Suprapubic skin (tissue), 3 donors: ENCODE data around the gene ZBTB20.

Experiments used
- EP300 ChIP-seq: sonication (generic); formaldehyde crosslinking; IDR thresholded peaks from one replicate; pipeline ENCODE4 v1.6.1; 2017; ENCODE audit warnings: antibody characterized with exemption
- POLR2A ChIP-seq, 2 donors: fragments of 450-650 bp; IDR thresholded peaks; one replicate each; pipeline ENCODE4 v1.6.1; 2017; ENCODE audit warnings: antibody characterized with exemption in 2 of 2, mild to moderate bottlenecking in 2 of 2, moderate library complexity in 2 of 2
- TF ChIP-seq, protein P1 (sequence below), 2 donors: fragments of 200-600 bp in 1 of 2; fragments of 450-650 bp in 1 of 2; sonication (generic) in 1 of 2; IDR thresholded peaks; one replicate each; pipeline ENCODE4 v1.5.1; 2016 to 2019; ENCODE audit warnings: antibody characterized with exemption in 2 of 2, mild to moderate bottlenecking in 1 of 2, moderate library complexity in 1 of 2

DNA sequence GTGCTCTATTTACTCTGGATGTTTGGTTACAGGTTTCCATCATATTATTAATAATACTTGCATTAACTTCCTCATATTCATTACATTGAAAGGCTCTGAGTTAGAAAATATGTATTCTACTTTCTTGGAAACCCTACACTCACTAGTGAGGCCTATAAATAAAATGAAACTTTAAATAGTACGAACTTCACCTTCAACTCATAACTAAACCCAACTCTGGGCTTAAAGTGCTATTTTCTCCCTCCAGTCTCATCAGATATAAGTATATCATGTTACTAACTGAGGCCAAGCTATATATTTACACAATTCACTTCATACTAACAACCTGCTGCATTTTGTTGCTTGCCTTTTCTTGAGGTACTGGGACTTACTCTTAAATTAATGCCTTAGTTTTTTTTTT is 546.5 kb downstream of the ZBTB20 start:
- no peak for TF ChIP-seq POLR2A (IDR thresholded peaks at IDR 0.05)
- TF ChIP-seq, protein P1, sequence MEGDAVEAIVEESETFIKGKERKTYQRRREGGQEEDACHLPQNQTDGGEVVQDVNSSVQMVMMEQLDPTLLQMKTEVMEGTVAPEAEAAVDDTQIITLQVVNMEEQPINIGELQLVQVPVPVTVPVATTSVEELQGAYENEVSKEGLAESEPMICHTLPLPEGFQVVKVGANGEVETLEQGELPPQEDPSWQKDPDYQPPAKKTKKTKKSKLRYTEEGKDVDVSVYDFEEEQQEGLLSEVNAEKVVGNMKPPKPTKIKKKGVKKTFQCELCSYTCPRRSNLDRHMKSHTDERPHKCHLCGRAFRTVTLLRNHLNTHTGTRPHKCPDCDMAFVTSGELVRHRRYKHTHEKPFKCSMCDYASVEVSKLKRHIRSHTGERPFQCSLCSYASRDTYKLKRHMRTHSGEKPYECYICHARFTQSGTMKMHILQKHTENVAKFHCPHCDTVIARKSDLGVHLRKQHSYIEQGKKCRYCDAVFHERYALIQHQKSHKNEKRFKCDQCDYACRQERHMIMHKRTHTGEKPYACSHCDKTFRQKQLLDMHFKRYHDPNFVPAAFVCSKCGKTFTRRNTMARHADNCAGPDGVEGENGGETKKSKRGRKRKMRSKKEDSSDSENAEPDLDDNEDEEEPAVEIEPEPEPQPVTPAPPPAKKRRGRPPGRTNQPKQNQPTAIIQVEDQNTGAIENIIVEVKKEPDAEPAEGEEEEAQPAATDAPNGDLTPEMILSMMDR (IDR thresholded peaks at IDR 0.05) = no peak
- TF ChIP-seq EP300 = no peak
